WTC11 (cell line): ENCODE data around the gene EIF4G2. TPM values are rescaled to one million over a fixed set of nuclear protein-coding genes. Genes with fewer than 3 reads are reported as not detected.

Experiments
- ATAC-seq: fragments of 200-7000 bp; cut with Tn5 transposase; 2 replicates; pipeline ENCODE4 v1.10.0; 2021; ENCODE audit warnings: mild to moderate bottlenecking, moderate library complexity
- CTCF ChIA-PET: fragments of 300-600 bp; sonication (Branson Sonifier 250); formaldehyde crosslinking; loops from one replicate; lab custom pipeline; 2021; ENCODE audit warnings: antibody characterized with exemption; lab: Charles Lee
- POLR2A ChIA-PET: fragments of 350-600 bp; sonication (Branson Sonifier 250); formaldehyde crosslinking; loops from one replicate; lab custom pipeline; 2021; ENCODE audit warnings: antibody characterized with exemption; lab: Charles Lee
- DNase-seq: peaks from one replicate; pipeline ENCODE4 v3.0.0; 2021; ENCODE audit warnings: low spot score
- H3K27ac Mint-ChIP-seq: 2 replicates; pipeline ENCODE4 v1.8.0; 2021; ENCODE audit warnings: mixed read lengths
- H3K27me3 Mint-ChIP-seq: 2 replicates; pipeline ENCODE4 v1.8.0; 2021; ENCODE audit warnings: low read depth, mild to moderate bottlenecking, moderate library complexity, mixed read lengths
- H3K36me3 Mint-ChIP-seq: 2 replicates; pipeline ENCODE4 v1.8.0; 2021; ENCODE audit warnings: mixed read lengths
- H3K4me1 Mint-ChIP-seq: 2 replicates; pipeline ENCODE4 v1.8.0; 2022; ENCODE audit warnings: mixed read lengths
- H3K4me3 Mint-ChIP-seq: 2 replicates; pipeline ENCODE4 v1.8.0; 2021; ENCODE audit warnings: mild to moderate bottlenecking, moderate library complexity, mixed read lengths
- H3K9me3 Mint-ChIP-seq: 2 replicates; pipeline ENCODE4 v1.8.0; 2021; ENCODE audit warnings: mixed read lengths
- CBFB ChIP-seq: sonication (generic); formaldehyde crosslinking; IDR thresholded peaks from 2 replicates; pipeline ENCODE4 v1.8.1; 2022; ENCODE audit warnings: mild to moderate bottlenecking, low read depth, missing genetic modification reagents
- CREB1 ChIP-seq: sonication (generic); formaldehyde crosslinking; IDR thresholded peaks from 2 replicates; pipeline ENCODE4 v1.8.0; 2023; ENCODE audit warnings: mild to moderate bottlenecking, missing genetic modification reagents
- CREM ChIP-seq: sonication (generic); formaldehyde crosslinking; IDR thresholded peaks from 2 replicates; pipeline ENCODE4 v1.8.1; 2022; ENCODE audit warnings: mild to moderate bottlenecking, missing genetic modification reagents, moderate library complexity
- E2F5 ChIP-seq: sonication (generic); formaldehyde crosslinking; IDR thresholded peaks from 2 replicates; pipeline ENCODE4 v1.8.1; 2022; ENCODE audit warnings: mild to moderate bottlenecking, moderate library complexity, missing genetic modification reagents
- ETV6 ChIP-seq: sonication (generic); formaldehyde crosslinking; IDR thresholded peaks from 2 replicates; pipeline ENCODE4 v1.8.1; 2022; ENCODE audit warnings: mild to moderate bottlenecking, missing genetic modification reagents
- FOXK1 ChIP-seq: sonication (generic); formaldehyde crosslinking; IDR thresholded peaks from 2 replicates; pipeline ENCODE4 v1.8.0; 2022; ENCODE audit warnings: mild to moderate bottlenecking, moderate library complexity, missing genetic modification reagents
- GABPB1 ChIP-seq: sonication (generic); formaldehyde crosslinking; IDR thresholded peaks from 2 replicates; pipeline ENCODE4 v1.8.1; 2023; ENCODE audit warnings: mild to moderate bottlenecking, missing genetic modification reagents
- GRHL2 ChIP-seq: fragments of 250-450 bp; sonication (Bioruptor Pico); IDR thresholded peaks from 2 replicates; pipeline ENCODE4 v1.8.0; 2022; ENCODE audit warnings: mild to moderate bottlenecking, moderate library complexity; ENCODE audit not compliant: insufficient replicate concordance, severe bottlenecking
- JAZF1 ChIP-seq: fragments of 250-450 bp; sonication (Bioruptor Pico); IDR thresholded peaks from 2 replicates; pipeline ENCODE4 v1.9.0; 2021; ENCODE audit warnings: moderate library complexity, mild to moderate bottlenecking, inconsistent platforms
- MXD4 ChIP-seq: fragments of 250-450 bp; sonication (Bioruptor Pico); IDR thresholded peaks from 2 replicates; pipeline ENCODE4 v1.8.0; 2021; ENCODE audit warnings: mild to moderate bottlenecking, moderate library complexity, borderline replicate concordance
- MYBL2 ChIP-seq: sonication (generic); formaldehyde crosslinking; IDR thresholded peaks from 2 replicates; pipeline ENCODE4 v1.8.1; 2023; ENCODE audit warnings: mild to moderate bottlenecking, moderate library complexity, missing genetic modification reagents
- PRDM15 ChIP-seq: sonication (generic); formaldehyde crosslinking; IDR thresholded peaks from 2 replicates; pipeline ENCODE4 v1.8.0; 2022; ENCODE audit warnings: missing genetic modification reagents
- ZNF423 ChIP-seq: fragments of 250-450 bp; sonication (Bioruptor Pico); IDR thresholded peaks from 2 replicates; pipeline ENCODE4 v2.1.2; 2022; ENCODE audit warnings: mild to moderate bottlenecking, moderate library complexity
- total RNA-seq: library from RNA; stranded (reverse); gene quantifications from 3 replicates; pipeline ENCODE4 v1.2.3, GENCODE V29; 2021
- TF ChIP-seq, protein P1 (sequence below): sonication (generic); formaldehyde crosslinking; IDR thresholded peaks from 2 replicates; pipeline ENCODE4 v1.8.0; 2023; ENCODE audit warnings: mild to moderate bottlenecking, missing genetic modification reagents
- TF ChIP-seq, protein P2 (sequence below): sonication (generic); formaldehyde crosslinking; IDR thresholded peaks from 2 replicates; pipeline ENCODE4 v1.8.1; 2023; ENCODE audit warnings: mild to moderate bottlenecking, moderate library complexity, missing genetic modification reagents
- TF ChIP-seq, protein P3 (sequence below): sonication (generic); formaldehyde crosslinking; IDR thresholded peaks from 2 replicates; pipeline ENCODE4 v1.8.1; 2023; ENCODE audit warnings: mild to moderate bottlenecking, missing genetic modification reagents
- TF ChIP-seq, protein P4 (sequence below): sonication (generic); formaldehyde crosslinking; IDR thresholded peaks from 2 replicates; pipeline ENCODE4 v1.8.1; 2022; ENCODE audit warnings: missing genetic modification reagents, borderline replicate concordance

Gene EIF4G2
- total RNA-seq, 1 experiment from 2014 or later, result 906 TPM

- TF ChIP-seq MYBL2 (CRISPR knock-in tag) (no peak), E2F5 (no peak), ZNF423 (CRISPR knock-in tag) (no peak), CREM (no peak), FOXK1 (CRISPR knock-in tag) (no peak), ETV6 (CRISPR knock-in tag) (no peak), CREB1 (CRISPR knock-in tag) (no peak), JAZF1 (CRISPR knock-in tag) (no peak), GRHL2 (CRISPR knock-in tag) (no peak), MXD4 (CRISPR knock-in tag) (no peak), PRDM15 (no peak), CBFB (no peak), GABPB1 (no peak)
- TF ChIP-seq, protein P1, sequence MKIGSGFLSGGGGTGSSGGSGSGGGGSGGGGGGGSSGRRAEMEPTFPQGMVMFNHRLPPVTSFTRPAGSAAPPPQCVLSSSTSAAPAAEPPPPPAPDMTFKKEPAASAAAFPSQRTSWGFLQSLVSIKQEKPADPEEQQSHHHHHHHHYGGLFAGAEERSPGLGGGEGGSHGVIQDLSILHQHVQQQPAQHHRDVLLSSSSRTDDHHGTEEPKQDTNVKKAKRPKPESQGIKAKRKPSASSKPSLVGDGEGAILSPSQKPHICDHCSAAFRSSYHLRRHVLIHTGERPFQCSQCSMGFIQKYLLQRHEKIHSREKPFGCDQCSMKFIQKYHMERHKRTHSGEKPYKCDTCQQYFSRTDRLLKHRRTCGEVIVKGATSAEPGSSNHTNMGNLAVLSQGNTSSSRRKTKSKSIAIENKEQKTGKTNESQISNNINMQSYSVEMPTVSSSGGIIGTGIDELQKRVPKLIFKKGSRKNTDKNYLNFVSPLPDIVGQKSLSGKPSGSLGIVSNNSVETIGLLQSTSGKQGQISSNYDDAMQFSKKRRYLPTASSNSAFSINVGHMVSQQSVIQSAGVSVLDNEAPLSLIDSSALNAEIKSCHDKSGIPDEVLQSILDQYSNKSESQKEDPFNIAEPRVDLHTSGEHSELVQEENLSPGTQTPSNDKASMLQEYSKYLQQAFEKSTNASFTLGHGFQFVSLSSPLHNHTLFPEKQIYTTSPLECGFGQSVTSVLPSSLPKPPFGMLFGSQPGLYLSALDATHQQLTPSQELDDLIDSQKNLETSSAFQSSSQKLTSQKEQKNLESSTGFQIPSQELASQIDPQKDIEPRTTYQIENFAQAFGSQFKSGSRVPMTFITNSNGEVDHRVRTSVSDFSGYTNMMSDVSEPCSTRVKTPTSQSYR (CRISPR knock-in tag), result no peak
- TF ChIP-seq, protein P2, sequence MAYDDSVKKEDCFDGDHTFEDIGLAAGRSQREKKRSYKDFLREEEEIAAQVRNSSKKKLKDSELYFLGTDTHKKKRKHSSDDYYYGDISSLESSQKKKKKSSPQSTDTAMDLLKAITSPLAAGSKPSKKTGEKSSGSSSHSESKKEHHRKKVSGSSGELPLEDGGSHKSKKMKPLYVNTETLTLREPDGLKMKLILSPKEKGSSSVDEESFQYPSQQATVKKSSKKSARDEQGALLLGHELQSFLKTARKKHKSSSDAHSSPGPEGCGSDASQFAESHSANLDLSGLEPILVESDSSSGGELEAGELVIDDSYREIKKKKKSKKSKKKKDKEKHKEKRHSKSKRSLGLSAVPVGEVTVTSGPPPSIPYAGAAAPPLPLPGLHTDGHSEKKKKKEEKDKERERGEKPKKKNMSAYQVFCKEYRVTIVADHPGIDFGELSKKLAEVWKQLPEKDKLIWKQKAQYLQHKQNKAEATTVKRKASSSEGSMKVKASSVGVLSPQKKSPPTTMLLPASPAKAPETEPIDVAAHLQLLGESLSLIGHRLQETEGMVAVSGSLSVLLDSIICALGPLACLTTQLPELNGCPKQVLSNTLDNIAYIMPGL (CRISPR knock-in tag), result no peak
- TF ChIP-seq, protein P3, sequence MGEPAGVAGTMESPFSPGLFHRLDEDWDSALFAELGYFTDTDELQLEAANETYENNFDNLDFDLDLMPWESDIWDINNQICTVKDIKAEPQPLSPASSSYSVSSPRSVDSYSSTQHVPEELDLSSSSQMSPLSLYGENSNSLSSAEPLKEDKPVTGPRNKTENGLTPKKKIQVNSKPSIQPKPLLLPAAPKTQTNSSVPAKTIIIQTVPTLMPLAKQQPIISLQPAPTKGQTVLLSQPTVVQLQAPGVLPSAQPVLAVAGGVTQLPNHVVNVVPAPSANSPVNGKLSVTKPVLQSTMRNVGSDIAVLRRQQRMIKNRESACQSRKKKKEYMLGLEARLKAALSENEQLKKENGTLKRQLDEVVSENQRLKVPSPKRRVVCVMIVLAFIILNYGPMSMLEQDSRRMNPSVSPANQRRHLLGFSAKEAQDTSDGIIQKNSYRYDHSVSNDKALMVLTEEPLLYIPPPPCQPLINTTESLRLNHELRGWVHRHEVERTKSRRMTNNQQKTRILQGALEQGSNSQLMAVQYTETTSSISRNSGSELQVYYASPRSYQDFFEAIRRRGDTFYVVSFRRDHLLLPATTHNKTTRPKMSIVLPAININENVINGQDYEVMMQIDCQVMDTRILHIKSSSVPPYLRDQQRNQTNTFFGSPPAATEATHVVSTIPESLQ, result no peak
- TF ChIP-seq, protein P4, sequence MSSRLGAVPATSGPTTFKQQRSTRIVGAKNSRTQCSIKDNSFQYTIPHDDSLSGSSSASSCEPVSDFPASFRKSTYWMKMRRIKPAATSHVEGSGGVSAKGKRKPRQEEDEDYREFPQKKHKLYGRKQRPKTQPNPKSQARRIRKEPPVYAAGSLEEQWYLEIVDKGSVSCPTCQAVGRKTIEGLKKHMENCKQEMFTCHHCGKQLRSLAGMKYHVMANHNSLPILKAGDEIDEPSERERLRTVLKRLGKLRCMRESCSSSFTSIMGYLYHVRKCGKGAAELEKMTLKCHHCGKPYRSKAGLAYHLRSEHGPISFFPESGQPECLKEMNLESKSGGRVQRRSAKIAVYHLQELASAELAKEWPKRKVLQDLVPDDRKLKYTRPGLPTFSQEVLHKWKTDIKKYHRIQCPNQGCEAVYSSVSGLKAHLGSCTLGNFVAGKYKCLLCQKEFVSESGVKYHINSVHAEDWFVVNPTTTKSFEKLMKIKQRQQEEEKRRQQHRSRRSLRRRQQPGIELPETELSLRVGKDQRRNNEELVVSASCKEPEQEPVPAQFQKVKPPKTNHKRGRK (CRISPR knock-in tag), result no peak
- Mint-ChIP-seq H3K27me3 (no peaks in the 10 kb centered on the region), H3K4me1 (peaks cover 13% of the 10 kb centered on the region), H3K4me3 (no peak overlapping the region), H3K9me3 (no peaks in the 10 kb centered on the region), H3K27ac (no peak overlapping the region), H3K36me3 (peaks cover 37% of the 10 kb centered on the region)
- DNase-seq, result no peak
- ATAC-seq, result no peak
- CTCF ChIA-PET, result no interaction called here
- POLR2A ChIA-PET, result no interaction called here
Measured at GRCh38 chr11:10763766-10764165, 45.0 kb downstream of the EIF4G2 start.
